CD4-positive, CD25-positive, alpha-beta regulatory T cell (primary cell): ENCODE results near the gene NEGR1. TPM values are rescaled to one million over a fixed set of nuclear protein-coding genes. Genes with fewer than 3 reads are reported as not detected.

Experiments
- ATAC-seq, 2 donors: fragments of 150-1000 bp; cut with Tn5 transposase; one replicate each; pipeline ENCODE4 v1.10.0; 2021; ENCODE audit warnings: low read depth in 2 of 2, moderate number of reproducible peaks in 2 of 2, moderate library complexity in 1 of 2
- DNase-seq, 3 donors: peaks; one replicate each; pipeline versions ENCODE4 v3.0.0 to v3.0.0-alpha.2; 2012 to 2022; ENCODE audit warnings: mixed read lengths in 1 of 3
- H3K27ac ChIP-seq: one replicate; pipeline ENCODE4 v1.7.0; 2013; ENCODE audit warnings: mild to moderate bottlenecking, low read length; ENCODE audit not compliant: insufficient read depth, poor library complexity, severe bottlenecking
- H3K27me3 ChIP-seq: one replicate; pipeline ENCODE4 v1.7.0; 2013; ENCODE audit warnings: low read length; ENCODE audit not compliant: control insufficient read depth, insufficient read depth
- H3K36me3 ChIP-seq: one replicate; pipeline ENCODE4 v1.7.0; 2013; ENCODE audit warnings: mild to moderate bottlenecking, low read length, moderate library complexity; ENCODE audit not compliant: control insufficient read depth, insufficient read depth
- H3K4me1 ChIP-seq: 2 replicates; pipeline ENCODE4 v1.7.0; 2013; ENCODE audit warnings: mild to moderate bottlenecking, low read length; ENCODE audit not compliant: insufficient read depth, control insufficient read depth, poor library complexity, severe bottlenecking
- H3K4me3 ChIP-seq: one replicate; pipeline ENCODE4 v1.7.0; 2013; ENCODE audit warnings: low read depth, mild to moderate bottlenecking, low read length, moderate library complexity
- H3K9me3 ChIP-seq, 2 experiments: 1 replicate in 1 of 2; 2 replicates in 1 of 2; pipeline ENCODE4 v1.7.0; 2013; ENCODE audit warnings: low read length in 2 of 2, mild to moderate bottlenecking in 1 of 2, moderate library complexity in 1 of 2; ENCODE audit not compliant: control insufficient read depth in 2 of 2
- H3K27ac Mint-ChIP-seq, 3 donors: one replicate each; pipeline ENCODE4 v1.8.0; 2020 to 2022; ENCODE audit warnings: mild to moderate bottlenecking in 3 of 3, mixed read lengths in 3 of 3, moderate library complexity in 2 of 3
- H3K27me3 Mint-ChIP-seq: one replicate; pipeline ENCODE4 v1.8.0; 2022; ENCODE audit warnings: mild to moderate bottlenecking, mixed read lengths
- H3K36me3 Mint-ChIP-seq: one replicate; pipeline ENCODE4 v1.8.0; 2020; ENCODE audit warnings: mixed read lengths
- H3K4me1 Mint-ChIP-seq, 4 donors: one replicate each; pipeline ENCODE4 v1.8.0; 2020 to 2022; ENCODE audit warnings: mixed read lengths in 4 of 4, mild to moderate bottlenecking in 1 of 4
- H3K4me3 Mint-ChIP-seq, 4 donors: one replicate each; pipeline ENCODE4 v1.8.0; 2020 to 2022; ENCODE audit warnings: mild to moderate bottlenecking in 4 of 4, mixed read lengths in 4 of 4, moderate library complexity in 3 of 4
- H3K9me3 Mint-ChIP-seq, 7 donors: one replicate each; pipeline ENCODE4 v1.8.0; 2020 to 2022; ENCODE audit warnings: mixed read lengths in 7 of 7, mild to moderate bottlenecking in 3 of 7, moderate library complexity in 2 of 7
- polyA plus RNA-seq, 4 donors: library from polyadenylated mRNA; unstranded; fragments of 300-500 nt; fragmentation: Illumina TruSeq; gene quantifications; one replicate each; pipeline ENCODE4 v1.2.3, GENCODE V29; 2021
- total RNA-seq: library from RNA; stranded (reverse); gene quantifications from one replicate; pipeline ENCODE4 v1.2.3, GENCODE V29; 2022

The NEGR1 gene
- total and polyA plus RNA-seq, 5 donors from 2014 or later, result not detected

- no peaks in the 10 kb centered on the region for H3K4me1 Mint-ChIP-seq
- H3K36me3 ChIP-seq, result no peaks in the 10 kb centered on the region
- no peak overlapping the region for H3K4me3 Mint-ChIP-seq
- H3K27me3 Mint-ChIP-seq, result no peaks in the 10 kb centered on the region
- H3K27ac Mint-ChIP-seq, result no peak overlapping the region
- no peak for ATAC-seq
- H3K27ac ChIP-seq, result no peak overlapping the region
- H3K9me3 Mint-ChIP-seq, result peaks cover 0 to 14% (median 4%) of the 10 kb centered on the region in 7 donors
- no peaks in the 10 kb centered on the region for H3K9me3 ChIP-seq
- H3K4me3 ChIP-seq, result no peak overlapping the region
- no peaks in the 10 kb centered on the region for H3K27me3 ChIP-seq
- no peak for DNase-seq
- H3K36me3 Mint-ChIP-seq, result no peaks in the 10 kb centered on the region
- H3K4me1 ChIP-seq, result no peaks in the 10 kb centered on the region
Observed at GRCh38 chr1:71492298-71493041, 789.9 kb downstream of the NEGR1 start.

- Histone ChIP-seq H3K9me3 (no peaks in the 10 kb centered on the region), H3K27me3 (no peaks in the 10 kb centered on the region), H3K4me1 (no peaks in the 10 kb centered on the region), H3K36me3 (no peaks in the 10 kb centered on the region), H3K27ac (no peak overlapping the region), H3K4me3 (no peak overlapping the region)
- Mint-ChIP-seq H3K9me3 (peaks cover under 1 to 9% (median 4%) of the 10 kb centered on the region in 7 donors), H3K36me3 (no peaks in the 10 kb centered on the region), H3K27me3 (no peaks in the 10 kb centered on the region), H3K4me3 (no peak overlapping the region), H3K27ac (no peak overlapping the region), H3K4me1 (no peaks in the 10 kb centered on the region)
- no peak for ATAC-seq
- no peak for DNase-seq
Observed at GRCh38 chr1:71490432-71490831, 791.9 kb downstream of the NEGR1 start.

- Histone ChIP-seq H3K9me3 (no peaks in the 10 kb centered on the region), H3K27me3 (no peaks in the 10 kb centered on the region), H3K27ac (no peak overlapping the region), H3K4me1 (no peaks in the 10 kb centered on the region), H3K4me3 (no peak overlapping the region), H3K36me3 (no peaks in the 10 kb centered on the region)
- DNase-seq (no peak), ATAC-seq (no peak)
- no peaks in the 10 kb centered on the region for H3K36me3 Mint-ChIP-seq
- no peaks in the 10 kb centered on the region for H3K4me1 Mint-ChIP-seq
- no peak overlapping the region for H3K4me3 Mint-ChIP-seq
- H3K27ac Mint-ChIP-seq, result no peak overlapping the region
- H3K9me3 Mint-ChIP-seq, result peaks cover 0 to 8% (median 4%) of the 10 kb centered on the region in 7 donors
- H3K27me3 Mint-ChIP-seq, result no peaks in the 10 kb centered on the region
Observed at GRCh38 chr1:71488555-71489252, 793.6 kb downstream of the NEGR1 start.

GRCh38 chr1:71473331-71473730 is 809.0 kb downstream of the NEGR1 start:
- no peaks in the 10 kb centered on the region for H3K9me3 ChIP-seq
- DNase-seq (no peak), ATAC-seq (no peak)
- H3K36me3 ChIP-seq, result no peaks in the 10 kb centered on the region
- H3K27ac ChIP-seq, result no peak overlapping the region
- H3K4me3 ChIP-seq, result no peak overlapping the region
- no peaks in the 10 kb centered on the region for H3K4me1 Mint-ChIP-seq
- no peaks in the 10 kb centered on the region for H3K4me1 ChIP-seq
- H3K4me3 Mint-ChIP-seq, result no peak overlapping the region
- no peak overlapping the region for H3K27ac Mint-ChIP-seq
- H3K27me3 Mint-ChIP-seq, result no peaks in the 10 kb centered on the region
- H3K9me3 Mint-ChIP-seq, result peaks cover 0 to 27% (median 3%) of the 10 kb centered on the region in 7 donors
- H3K36me3 Mint-ChIP-seq, result no peaks in the 10 kb centered on the region
- no peaks in the 10 kb centered on the region for H3K27me3 ChIP-seq

GRCh38 chr1:71465093-71465492 is 817.2 kb downstream of the NEGR1 start:
- H3K4me1 ChIP-seq, result no peaks in the 10 kb centered on the region
- H3K4me3 ChIP-seq, result no peak overlapping the region
- Mint-ChIP-seq H3K4me3 (no peak overlapping the region), H3K36me3 (no peaks in the 10 kb centered on the region), H3K27ac (no peak overlapping the region), H3K4me1 (no peaks in the 10 kb centered on the region), H3K9me3 (peaks cover 0 to 9% (median 2%) of the 10 kb centered on the region in 7 donors), H3K27me3 (no peaks in the 10 kb centered on the region)
- no peaks in the 10 kb centered on the region for H3K9me3 ChIP-seq
- H3K36me3 ChIP-seq, result no peaks in the 10 kb centered on the region
- no peak for ATAC-seq
- no peaks in the 10 kb centered on the region for H3K27me3 ChIP-seq
- DNase-seq, result no peak
- no peak overlapping the region for H3K27ac ChIP-seq

- H3K27ac ChIP-seq, result no peak overlapping the region
- no peaks in the 10 kb centered on the region for H3K36me3 Mint-ChIP-seq
- no peaks in the 10 kb centered on the region for H3K36me3 ChIP-seq
- H3K9me3 ChIP-seq, result no peaks in the 10 kb centered on the region
- DNase-seq, result no peak
- no peak overlapping the region for H3K4me3 ChIP-seq
- H3K9me3 Mint-ChIP-seq, result peaks cover 0 to 11% (median 4%) of the 10 kb centered on the region in 7 donors
- H3K4me1 ChIP-seq, result no peaks in the 10 kb centered on the region
- ATAC-seq, result no peak
- no peaks in the 10 kb centered on the region for H3K4me1 Mint-ChIP-seq
- H3K27me3 ChIP-seq, result no peaks in the 10 kb centered on the region
- no peaks in the 10 kb centered on the region for H3K27me3 Mint-ChIP-seq
- H3K27ac Mint-ChIP-seq, result no peak overlapping the region
- H3K4me3 Mint-ChIP-seq, result no peak overlapping the region
Observed at GRCh38 chr1:71464016-71464415, 818.3 kb downstream of the NEGR1 start.

GRCh38 chr1:71463144-71463543 is 819.2 kb downstream of the NEGR1 start:
- Mint-ChIP-seq H3K27me3 (no peaks in the 10 kb centered on the region), H3K4me3 (no peak overlapping the region), H3K9me3 (peaks cover 0 to 11% (median 5%) of the 10 kb centered on the region in 7 donors), H3K36me3 (no peaks in the 10 kb centered on the region), H3K27ac (no peak overlapping the region), H3K4me1 (no peaks in the 10 kb centered on the region)
- Histone ChIP-seq H3K4me1 (no peaks in the 10 kb centered on the region), H3K36me3 (no peaks in the 10 kb centered on the region), H3K27ac (no peak overlapping the region), H3K9me3 (no peaks in the 10 kb centered on the region), H3K4me3 (no peak overlapping the region), H3K27me3 (no peaks in the 10 kb centered on the region)
- ATAC-seq (no peak), DNase-seq (no peak)

GRCh38 chr1:71462247-71462646 is 820.1 kb downstream of the NEGR1 start:
- Mint-ChIP-seq H3K36me3 (no peaks in the 10 kb centered on the region), H3K4me3 (no peak overlapping the region), H3K27ac (no peak overlapping the region), H3K27me3 (no peaks in the 10 kb centered on the region), H3K4me1 (no peaks in the 10 kb centered on the region), H3K9me3 (peaks cover 0 to 11% (median 5%) of the 10 kb centered on the region in 7 donors)
- ATAC-seq, result no peak
- no peaks in the 10 kb centered on the region for H3K9me3 ChIP-seq
- H3K4me3 ChIP-seq, result no peak overlapping the region
- no peaks in the 10 kb centered on the region for H3K36me3 ChIP-seq
- no peak overlapping the region for H3K27ac ChIP-seq
- no peaks in the 10 kb centered on the region for H3K27me3 ChIP-seq
- no peaks in the 10 kb centered on the region for H3K4me1 ChIP-seq
- no peak for DNase-seq
